NCI-H1417 (cell line): Measurements from ENCODE around the gene CFAP20.

ENCODE experiments used
- DNase-seq, 3 experiments: peaks; one replicate each; lab custom pipeline; 2025; lab: John Stamatoyannopoulos, UW

The CFAP20 gene

DNA sequence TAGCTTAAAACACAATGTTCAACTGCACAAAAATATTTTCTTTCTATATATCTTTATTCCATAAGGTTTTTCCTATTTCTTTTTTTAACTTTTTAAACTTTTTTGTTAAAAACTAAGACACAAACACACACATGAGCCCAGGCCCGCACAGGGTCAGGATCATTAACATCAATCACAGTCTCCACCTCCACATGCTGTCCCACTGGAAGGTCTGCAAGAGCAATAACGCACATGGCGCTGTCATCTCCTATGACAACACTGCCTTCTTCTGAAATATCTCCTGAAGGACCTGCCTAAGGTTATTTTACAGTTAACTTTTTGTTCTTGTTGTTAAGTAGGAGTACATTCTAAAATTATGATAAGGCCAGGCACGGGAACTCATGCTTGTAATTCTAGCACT is 4.1 kb downstream of the CFAP20 start:
- no peak for DNase-seq

DNA sequence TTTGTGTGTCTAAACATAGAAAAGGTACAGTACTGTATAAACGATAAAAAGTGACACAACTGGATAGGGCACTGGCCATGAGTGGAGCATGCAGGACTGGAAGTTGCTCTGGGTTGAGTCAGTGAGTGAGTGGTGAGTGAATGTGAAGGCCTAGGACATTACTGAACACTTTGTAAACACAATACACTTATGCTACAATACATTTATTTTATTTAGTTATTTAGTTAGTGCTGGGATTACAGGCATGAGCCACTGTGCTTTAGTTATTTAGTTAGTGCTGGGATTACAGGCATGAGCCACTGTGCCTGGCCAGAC is 4.6 kb downstream of the CFAP20 start:
- no peak for DNase-seq

DNA sequence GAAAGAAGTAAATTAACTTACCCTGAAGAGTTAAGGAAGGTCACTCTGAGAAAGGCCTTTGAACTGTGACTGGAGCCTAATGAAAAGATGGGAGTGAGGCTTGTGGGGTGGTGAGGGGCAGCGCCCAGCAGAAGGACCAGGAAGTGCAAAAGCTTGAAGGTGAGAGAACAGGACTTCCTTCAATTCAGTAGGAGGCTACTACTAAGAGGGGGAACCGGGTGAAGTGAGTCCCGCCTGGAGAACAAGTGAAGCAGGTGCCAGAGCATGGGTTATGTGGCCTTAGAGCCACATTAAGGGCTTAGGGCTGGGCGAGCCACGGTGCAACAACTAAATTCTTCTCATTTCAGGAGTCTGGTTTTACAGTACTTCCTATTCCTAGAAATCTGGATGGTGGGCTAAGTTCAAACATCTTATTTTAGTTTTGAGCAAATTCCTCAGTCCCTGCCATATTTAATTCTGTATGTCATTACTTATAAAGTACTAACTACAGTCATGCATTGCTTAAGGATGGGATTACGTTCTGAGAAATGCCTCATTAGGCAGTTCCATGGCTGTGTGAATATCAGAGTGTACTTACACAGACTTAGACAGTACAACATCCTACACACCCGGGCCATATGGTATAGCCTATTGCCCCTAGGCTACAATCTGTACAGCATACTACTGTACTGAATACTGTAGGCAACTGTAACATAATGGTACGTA is 5.1 kb downstream of the CFAP20 start:
- DNase-seq: no peak

DNA sequence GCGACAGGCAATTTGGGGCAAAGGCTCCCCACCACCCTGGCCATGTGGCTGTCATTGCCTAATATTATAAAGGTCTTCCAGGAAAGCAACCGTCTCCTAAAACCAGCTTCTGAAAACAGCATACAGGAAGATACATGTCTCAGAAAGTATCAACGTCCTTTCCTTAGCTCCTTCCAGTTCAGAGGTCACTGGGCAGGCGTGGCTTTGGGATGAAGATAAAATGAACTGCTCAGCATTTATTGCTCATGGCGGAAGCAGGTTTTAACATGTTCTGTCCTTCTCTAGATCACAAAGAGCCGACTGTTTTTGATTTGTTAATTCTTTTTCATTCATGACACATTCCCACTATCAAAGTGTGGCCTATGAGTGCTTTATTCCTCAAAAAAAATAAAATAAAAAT is 8.0 kb downstream of the CFAP20 start:
- DNase-seq: peak in 1 of 3 experiments; percentile 57

DNA sequence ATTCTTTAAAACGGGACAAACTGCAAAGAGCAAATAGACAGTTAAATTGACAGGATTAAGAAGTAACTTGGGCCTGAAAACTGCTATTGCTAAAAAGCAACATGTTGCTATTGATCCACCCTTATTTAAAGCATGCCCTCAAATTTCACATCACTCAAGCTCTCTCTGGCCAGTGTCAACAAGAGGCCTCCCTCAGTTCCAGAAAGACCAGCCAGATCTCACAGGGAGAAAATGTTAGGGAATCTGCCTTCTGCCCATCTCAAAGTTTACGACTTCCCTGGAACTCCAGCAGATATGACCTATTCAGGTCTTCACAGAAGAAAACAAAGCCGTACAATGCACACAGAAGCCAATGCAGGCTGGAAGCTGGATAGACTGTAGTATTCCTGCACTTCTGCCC is 8.9 kb downstream of the CFAP20 start:
- no peak for DNase-seq

DNA sequence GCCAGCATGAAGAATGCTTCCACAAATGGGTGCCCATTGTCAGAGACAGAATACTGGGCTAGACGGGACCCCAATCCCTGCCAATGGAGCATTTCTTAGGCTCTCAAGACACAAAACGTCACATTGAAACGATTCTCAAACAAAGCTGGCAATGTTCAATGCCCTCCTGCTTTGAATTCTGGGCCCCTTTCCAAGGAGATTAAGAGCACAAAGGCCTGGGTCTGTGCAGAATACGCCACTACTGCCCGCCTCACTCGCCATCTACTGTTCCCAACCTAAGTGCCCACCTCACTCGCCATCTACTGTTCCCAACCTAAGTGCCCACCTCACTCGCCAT is 9.7 kb downstream of the CFAP20 start:
- no peak for DNase-seq

DNA sequence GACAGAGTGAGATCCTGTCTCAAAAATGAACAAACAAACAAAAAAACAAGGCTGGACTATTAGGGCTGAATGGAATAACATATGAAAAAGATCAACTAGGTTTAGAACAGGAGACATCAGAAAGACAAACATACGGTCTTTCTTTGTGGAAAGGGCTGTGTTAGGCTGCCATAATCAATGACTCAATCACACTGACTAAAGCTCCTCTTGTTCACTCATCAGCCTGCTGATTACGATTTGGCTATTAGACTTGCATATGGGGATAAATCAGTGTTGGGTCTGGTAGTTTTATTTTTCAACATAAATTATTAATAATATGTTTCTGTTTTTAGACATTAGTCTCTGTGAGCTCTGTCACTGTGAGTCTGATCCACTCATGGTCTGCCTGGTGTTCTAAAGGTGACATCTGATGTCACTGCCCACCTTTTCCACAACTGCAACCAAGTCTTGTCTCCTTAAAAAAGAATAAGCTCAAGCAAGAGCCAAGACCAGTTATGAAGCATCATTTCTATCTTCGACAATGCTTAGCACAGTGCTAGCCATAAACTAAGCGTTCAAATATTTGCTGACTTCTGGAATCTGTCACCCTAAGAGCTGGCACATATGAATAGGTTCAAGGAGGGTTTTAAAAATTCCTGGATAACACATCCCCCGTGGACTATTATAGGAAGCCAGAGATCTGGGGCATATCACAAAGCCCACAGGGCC is 10.2 kb downstream of the CFAP20 start:
- DNase-seq: no peak

DNA sequence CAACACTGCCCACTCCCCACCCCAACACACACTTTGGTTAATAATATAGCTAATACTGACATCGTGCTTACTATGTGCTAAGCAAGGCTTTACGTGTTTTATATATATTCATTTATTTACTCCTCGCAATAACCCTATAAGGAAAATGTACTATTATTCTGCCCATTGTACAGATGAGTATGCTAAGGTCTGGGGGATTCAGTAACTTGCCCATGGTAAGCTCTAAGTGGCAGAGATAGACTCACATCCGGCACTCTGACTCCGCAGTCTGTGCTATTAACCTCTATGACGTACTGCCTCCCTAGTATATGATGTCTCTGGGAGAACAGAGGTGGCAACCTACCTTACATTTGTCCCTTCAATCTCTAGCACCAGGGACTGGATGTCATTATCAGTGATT is 12.7 kb downstream of the CFAP20 start:
- no peak for DNase-seq

DNA sequence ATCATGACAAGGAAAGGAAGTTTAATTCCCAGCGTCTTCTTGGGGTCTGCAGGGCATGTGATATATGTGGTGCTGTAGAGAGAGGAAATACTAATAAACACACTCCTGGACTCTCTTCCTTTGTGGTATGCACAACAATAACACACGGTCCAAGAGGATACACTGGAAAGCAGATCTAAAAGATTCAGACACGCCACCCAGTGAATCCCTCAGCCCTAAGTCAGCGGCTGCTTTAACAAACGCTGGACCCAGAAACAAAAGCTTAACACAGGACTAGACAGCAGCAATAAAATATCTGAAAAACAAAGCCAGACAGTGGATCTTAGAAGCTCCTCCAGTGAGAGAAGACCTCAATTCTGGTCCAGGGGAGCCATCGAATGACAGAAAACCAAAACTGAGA is 13.1 kb downstream of the CFAP20 start:
- DNase-seq: no peak

DNA sequence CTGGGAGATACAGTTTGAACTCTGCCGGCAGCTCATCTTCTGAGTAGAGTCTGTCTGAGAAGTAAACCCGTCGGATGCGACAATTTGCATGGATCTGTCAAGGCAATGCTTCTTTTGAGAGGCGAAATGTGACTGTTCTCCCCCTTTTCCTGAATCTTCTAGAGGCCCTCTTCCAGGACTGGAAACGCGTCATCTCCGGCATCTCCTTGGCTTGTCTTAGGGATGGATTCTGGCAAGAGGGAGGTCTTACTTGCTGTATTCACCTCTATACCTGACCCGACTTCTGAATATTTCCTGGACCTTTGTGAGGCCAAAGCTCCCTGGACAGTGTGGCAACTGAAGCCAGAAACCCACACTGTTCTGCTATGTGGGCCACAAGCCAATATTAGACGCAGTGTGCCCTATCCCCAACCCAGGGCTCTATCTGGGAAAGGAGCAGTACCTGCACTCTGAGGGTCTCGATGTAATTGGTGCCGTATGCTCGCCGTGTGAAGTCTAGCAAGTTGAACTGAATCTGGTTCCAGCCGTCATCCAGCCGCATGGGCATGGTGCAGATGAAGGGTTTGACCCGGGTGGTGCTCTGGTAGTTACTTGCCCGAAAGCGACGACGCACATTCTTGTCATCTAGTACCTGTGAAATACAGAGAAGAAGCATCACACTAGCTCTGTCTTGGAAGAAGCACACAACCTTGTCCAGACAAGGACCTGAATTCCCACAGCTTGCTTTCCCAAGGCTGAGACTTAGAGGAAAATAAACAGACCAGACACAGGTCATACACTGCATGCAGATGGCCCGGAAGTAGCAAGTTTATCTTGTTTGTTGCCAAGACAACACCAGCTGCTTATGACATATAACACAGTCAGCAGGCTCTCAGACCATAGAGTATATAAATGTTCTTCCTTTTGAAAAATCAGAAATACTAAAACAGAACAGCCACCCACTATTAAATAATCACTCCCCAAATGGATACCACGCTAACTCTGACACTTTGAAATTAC is 14.1 kb downstream of the CFAP20 start:
- peak in 1 of 3 experiments; percentile 6 for DNase-seq

DNA sequence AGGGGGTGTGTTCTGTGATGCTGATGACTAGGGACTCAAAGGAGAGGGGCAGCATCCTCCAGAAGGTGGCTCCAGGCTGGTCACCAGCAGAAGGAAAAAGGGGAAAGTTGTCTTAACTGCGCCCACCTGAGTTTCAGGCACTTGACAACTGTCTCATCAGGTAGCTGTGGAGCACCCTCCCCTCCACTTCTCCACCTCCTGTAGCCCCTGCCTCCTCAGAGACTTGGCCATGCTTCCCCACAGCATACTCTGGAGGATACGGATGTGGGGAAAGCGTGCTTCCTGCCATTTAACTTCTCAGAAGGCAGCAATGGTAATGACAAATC is 17.9 kb downstream of the CFAP20 start:
- no peak for DNase-seq

DNA sequence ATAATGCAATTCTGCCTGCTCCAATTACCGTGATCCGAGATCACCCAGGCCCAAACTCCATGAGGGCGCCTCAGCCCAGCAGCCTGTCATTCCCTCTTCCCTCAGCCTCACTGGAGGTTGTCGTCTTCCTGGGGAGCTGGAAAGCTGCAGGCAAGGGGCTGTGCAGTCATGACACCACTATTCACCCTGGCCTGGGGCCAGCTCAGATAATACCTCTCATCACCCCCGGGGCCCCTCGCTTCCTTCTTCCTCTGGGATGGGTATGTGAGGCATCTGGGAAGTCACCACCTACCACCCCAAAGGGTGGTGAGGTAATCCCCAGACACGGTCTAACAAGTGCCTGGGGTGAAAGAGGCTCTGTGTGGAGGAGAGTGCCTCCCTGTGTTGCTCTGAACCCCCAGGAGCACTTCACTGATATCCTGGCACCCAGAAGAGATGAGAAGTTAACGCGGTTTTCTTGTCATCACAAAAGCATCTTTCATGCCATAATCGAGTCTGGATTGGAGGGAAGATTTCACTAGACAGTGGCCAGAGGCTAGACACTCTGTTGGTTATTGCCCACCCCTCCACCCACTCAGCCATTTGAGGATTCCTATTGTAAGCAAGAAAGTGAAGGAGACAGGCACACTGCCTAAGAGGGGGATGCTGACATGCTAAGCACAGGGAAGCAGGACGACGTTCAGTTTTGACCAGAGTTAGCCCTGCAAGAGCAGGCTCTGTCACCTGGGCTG is 18.4 kb downstream of the CFAP20 start:
- no peak for DNase-seq

DNA sequence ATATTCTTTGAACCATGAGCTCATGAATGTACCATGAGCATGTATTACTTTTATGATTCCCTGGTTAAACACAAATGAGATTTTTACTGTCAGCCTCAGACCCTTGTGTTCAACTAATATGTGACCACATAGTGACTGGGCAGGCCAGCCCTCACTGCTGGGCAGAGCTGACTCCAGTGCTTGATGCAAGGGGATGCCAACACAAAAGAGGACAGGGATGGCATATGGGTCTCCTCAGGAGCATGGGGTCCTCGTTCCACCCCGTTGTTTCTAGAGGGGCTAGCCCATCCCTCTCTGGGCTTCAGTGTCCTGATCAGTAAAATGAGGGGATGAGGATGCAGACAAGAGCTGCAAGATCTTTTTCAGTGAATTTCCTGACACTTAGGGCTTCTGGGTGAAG is 19.3 kb downstream of the CFAP20 start:
- DNase-seq: no peak

DNA sequence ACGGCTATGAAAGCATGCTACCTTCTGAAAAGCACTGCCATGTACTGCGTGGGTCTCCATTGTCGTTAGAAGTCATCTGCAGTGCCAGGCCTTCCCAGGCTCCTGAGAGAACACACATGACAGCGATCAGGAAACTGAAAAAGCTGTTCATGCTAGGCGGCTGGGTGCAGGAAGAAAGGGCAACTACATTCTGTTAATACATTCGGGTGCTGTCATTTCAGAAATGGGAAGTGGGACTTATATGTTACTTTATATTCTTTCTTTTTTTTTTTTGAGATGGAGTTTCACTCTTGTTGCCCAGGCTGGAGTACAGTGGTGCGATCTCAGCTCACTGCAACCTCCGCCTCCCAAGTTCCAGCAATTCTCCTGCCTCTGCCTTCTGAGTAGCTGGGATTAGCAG is 19.9 kb downstream of the CFAP20 start:
- DNase-seq: no peak

DNA sequence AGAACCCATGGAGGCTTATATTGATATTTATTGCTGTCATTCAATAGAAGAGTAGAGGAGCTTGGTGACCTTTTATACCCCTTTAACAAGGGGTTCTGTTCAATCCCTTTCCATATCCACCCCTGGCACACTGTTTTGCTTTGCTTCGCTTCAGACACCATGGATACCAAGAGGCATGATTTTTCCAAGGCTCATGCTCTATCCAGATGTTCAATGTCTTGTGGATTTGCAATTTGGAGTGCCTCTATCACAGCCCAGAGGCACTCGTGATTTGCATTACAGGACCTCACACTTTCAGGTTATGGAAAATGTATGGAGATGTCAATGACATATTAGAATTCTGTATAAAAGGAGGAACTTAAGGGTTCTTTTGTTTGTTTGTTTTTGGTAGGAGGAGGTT is 21.5 kb downstream of the CFAP20 start:
- no peak for DNase-seq

DNA sequence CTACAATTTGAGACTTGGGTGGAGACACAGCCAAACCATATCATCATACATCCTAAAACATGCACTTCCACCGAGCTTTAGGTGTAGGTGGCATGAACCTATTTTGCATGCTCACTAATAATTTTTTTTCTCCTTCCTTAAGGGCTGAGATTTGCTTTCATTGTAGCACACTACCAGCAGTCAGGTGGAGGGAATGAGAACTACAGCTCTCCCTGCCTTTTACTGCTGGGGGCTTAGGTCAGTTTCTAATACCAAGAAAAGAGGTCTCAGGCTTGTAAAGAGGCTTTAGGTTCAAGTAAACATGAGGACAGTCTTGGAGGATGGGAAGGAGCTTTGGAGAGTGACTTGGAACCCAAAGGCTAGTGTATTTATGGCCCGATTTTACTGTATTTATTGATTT is 22.0 kb downstream of the CFAP20 start:
- no peak for DNase-seq

DNA sequence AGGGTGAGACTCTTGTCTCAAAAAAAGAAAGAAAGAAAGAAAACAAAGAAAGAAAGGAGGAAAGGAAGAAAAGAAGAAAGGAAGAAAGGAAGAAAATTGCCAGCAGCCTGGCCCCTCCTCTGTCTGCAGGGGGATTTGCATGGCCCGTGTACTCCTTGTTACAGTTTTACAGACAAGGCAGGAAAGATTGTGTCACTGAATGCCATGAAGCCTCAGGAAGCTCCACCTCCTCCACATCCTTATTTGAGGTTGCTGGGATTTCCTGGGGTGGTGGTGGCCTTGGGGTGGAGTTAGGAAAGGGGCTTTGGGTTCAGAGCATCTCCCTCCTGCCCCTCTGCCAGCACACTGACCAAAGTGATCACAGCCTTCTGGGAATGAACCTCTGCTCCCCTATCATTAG is 23.6 kb downstream of the CFAP20 start:
- DNase-seq: no peak

DNA sequence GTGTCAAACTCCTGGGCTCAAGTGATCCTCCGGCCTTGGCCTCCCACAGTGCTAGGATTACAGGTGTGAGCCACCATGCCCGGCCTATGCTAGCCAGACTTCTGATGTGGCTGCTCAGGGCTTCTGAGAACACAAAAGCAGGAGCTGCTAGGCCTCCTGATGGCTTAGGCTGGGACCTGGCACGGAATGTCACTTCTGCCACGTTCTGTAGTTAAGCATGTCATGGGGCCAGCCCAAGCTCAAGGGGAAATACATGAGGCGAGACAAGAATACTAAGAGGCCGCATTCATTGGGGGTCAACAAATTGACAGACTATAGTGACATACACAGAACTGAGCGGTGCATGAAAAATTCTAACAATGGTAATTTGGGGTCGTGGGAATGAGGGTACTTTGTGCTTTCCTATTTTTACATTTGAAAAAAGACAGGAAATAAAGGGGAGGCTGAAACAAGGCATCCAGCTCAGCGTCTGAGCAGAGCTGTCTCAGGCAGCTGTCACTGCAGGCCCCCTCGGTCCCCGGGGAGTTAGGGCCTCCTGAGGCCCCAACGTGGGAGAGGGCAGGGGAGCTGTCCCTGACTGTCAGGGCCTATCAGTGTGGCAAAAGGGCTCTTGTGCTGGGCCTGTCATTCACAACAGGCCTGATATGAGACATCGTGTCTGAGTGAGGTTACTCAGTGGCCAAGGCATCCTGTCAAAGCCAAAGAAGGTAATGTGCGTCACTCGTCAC is 26.4 kb downstream of the CFAP20 start:
- DNase-seq: no peak

DNA sequence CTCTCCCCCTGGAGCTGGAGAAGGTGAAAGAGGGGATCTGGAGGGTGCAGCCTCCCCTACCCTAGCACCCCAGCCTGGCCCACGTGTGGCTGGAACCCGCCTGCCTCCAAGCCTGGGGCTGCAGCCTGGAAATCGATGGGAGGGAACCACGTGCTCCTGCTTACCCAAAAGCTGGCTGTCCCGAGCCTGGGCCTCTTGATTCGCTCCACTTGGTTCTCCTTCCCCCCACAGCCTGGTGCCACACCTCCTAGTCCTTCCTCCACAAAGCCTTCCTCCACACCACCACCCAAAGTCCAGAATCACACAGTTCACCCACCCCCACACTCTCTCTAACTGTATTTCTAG is 29.3 kb downstream of the CFAP20 start:
- no peak for DNase-seq

DNA sequence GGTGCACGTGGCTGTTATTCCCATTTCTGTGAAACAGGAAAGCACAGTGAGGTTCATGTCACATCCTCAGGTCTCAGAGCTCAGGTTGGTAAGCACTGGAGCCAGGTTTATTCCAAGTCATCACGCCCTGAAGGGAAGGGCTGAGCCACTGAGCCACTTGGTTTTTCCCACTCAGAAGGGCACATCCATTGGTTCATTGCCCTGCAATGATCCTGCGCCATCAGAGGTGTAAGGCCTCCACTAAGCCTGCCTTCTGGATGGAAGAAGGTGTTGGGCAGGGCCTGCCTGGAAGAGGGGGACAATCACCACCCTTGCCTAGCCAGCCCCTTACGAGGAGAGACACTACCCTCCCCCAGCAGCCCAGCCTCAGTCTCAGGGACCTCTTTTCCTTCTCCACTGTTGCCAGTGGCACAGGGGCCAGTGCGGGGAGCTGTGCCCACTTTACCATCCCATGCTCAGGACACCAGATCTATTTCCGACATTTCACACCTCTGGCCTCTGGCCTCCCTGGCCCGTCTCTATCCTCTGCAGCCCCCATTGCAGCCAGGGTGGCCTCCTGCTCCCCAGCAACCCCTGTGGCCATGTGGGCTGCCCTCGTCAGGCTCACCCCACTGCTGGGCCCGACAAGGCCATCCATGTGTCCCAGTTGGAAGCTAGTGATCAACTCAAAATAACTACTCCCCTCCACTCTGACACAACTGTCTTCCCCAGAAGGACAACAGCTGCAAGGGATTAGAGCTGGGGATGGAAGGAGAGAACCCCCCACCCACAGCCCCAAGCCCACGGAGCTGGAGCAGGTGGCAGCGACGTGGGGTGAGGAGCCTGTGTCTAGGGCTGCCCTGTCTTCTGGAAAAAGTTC is 29.9 kb downstream of the CFAP20 start:
- no peak for DNase-seq
